Hepatocyte (in vitro differentiated cells): ENCODE results near the gene DNAAF8.

Experiments used
- EZH2 ChIP-seq: fragments of 200-600 bp; sonication (generic); IDR thresholded peaks from 2 replicates; pipeline ENCODE4 v1.6.1; 2016; ENCODE audit warnings: antibody characterized with exemption, mild to moderate bottlenecking, borderline replicate concordance
- TF ChIP-seq, protein P1 (sequence below): fragments of 200-600 bp; sonication (generic); IDR thresholded peaks from 2 replicates; pipeline ENCODE4 v1.5.1; 2016; ENCODE audit warnings: antibody characterized with exemption, mild to moderate bottlenecking; ENCODE audit not compliant: poor library complexity

DNA sequence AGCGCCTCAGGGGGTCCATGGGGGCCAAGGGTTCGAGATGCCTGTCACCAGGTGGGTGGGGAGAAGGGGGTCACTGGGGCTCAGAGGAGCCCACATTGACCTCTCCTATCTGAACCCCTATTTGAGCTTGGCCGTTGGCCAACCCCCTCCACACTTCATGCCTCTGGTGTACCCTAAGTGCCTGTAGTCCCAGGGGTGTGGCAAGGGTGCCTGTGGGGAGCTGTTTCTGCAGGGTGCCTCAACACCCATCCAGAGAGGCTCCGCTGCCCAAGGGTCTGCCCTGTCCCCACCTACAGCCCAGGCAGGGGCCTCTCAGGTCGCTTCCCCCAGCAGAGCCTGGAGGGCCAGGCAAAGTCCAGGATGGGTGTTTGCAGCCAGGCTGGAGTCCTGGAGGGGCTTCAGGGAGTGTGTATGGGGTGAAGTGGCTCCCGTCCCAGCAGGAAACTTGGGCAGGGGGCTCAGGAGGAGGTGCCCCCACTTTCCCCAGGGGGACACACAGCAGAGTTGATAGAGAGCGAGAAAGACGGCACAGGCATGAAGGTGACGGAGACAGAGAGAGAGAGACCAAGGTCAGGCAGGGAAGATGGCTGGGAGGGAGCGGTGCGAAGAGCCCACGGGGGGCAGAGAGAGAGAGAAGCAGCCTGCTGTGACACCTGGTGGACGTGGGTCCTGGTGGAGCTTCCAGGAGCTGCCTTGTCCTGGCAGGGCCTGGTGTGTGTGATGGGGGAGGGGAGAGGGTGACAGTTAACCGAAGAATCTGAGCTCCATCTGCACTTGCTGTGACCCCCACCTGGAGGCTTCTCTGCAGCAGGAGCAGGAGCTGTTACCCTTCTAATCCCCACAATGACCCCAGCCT lies 53.5 kb downstream of the DNAAF8 start, which contains the start of gene SEPTIN12:
- TF ChIP-seq EZH2: no peak
- TF ChIP-seq, protein P1, sequence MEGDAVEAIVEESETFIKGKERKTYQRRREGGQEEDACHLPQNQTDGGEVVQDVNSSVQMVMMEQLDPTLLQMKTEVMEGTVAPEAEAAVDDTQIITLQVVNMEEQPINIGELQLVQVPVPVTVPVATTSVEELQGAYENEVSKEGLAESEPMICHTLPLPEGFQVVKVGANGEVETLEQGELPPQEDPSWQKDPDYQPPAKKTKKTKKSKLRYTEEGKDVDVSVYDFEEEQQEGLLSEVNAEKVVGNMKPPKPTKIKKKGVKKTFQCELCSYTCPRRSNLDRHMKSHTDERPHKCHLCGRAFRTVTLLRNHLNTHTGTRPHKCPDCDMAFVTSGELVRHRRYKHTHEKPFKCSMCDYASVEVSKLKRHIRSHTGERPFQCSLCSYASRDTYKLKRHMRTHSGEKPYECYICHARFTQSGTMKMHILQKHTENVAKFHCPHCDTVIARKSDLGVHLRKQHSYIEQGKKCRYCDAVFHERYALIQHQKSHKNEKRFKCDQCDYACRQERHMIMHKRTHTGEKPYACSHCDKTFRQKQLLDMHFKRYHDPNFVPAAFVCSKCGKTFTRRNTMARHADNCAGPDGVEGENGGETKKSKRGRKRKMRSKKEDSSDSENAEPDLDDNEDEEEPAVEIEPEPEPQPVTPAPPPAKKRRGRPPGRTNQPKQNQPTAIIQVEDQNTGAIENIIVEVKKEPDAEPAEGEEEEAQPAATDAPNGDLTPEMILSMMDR: no peak
